ENCODE data around the gene SPATS2L.
A peak's percentile ranks its signal among the peaks of the same experiment; 100 is the strongest.

Gene SPATS2L

DNA sequence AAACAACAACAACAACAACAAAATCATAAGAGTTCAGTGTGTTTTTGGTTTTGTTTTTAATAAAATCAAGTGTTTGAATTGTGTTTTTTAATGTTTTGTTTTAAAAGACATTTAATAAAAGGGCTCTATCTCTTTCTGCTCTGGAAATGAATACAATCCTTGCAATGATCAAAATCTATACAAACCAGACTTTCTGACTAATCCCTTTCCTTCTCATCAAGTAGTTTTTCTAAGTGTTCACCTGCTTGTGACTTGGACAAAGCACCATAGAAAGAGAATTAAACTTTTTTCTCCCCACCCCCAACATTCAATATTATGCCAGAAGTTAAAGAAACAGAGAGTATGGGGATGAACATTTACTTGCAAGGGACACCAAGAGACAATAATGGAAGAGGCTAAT is 142.0 kb downstream of the SPATS2L start:
- ATAC-seq: no peak

DNA sequence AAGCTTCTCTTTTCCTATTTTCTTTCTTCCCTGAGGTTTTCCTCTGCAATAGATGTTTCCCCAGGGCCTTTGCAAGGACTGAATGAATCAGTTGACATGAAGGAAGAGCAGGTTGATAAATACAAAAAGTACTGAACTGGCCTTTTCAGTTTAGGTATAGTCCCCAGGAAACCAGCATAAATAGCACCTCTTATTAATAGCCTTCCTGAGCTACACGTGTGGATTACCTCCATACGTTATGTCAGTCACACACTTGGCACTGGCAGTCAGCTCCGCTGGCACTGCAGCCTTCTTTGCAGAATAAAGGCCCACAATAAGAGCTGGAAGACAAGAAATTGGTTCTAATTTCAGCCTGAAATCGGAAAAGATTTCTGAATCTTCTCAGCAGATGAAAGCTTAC is 142.7 kb downstream of the SPATS2L start:
- ATAC-seq: no peak

- no peak for ATAC-seq
Measured at GRCh38 chr2:200450288-200450687, 143.8 kb downstream of the SPATS2L start.

- ATAC-seq: no peak
Measured at GRCh38 chr2:200451511-200451910, 145.0 kb downstream of the SPATS2L start.

DNA sequence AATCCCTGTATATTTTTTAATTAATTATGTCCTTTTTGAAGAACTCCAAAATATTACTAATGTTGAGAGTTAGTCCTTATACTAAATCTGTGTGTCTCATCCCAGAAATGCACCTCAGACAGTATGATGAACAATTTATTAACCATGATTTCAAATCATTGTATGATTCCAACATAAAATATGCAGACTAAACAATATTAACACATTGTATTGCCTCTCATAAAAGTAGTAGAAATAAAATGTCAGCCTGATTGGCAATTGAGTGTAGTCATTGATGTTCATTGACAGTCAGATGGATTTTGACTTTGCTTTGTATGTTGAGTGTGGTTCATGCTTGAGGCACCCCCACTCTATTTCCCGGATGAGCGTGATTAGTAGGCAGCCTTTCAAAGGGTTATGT is 145.9 kb downstream of the SPATS2L start:
- no peak for ATAC-seq

GRCh38 chr2:200453142-200453852 is 146.8 kb downstream of the SPATS2L start:
- no peak for ATAC-seq

DNA sequence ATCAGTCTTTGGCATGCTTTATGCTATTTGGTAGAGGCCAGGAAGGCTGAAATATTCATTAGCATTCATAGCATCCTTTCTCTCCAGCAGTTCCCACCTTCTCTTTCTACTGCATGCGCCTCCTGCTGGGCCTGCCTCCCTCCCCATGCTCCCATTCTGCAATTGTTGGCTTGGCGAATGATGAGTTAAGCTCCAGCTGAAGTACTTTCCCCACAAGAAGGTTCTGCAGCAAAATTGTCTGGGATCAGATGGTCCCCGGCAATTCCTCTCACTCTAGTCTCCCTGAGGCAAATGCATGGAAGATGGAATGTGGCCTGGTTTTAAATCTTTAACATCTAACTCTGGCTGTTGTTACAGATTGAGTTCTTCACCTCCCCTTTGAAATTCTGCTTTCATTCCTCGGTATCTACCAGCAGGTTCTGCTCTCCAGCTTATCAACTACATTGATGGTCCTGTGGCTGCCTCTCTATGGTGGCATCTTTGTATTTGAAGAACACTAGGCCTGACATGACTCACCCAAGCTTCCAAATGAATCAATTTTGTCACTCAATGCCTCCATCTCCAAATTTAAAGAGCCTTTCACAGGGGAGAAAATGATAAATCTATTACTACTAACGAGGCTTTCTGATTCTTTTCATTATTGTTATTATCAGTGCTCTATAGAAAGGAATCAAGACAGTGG is 147.5 kb downstream of the SPATS2L start:
- ATAC-seq: no peak

GRCh38 chr2:200454927-200455801 is 148.7 kb downstream of the SPATS2L start:
- peak; percentile 88 to 90 for ATAC-seq

DNA sequence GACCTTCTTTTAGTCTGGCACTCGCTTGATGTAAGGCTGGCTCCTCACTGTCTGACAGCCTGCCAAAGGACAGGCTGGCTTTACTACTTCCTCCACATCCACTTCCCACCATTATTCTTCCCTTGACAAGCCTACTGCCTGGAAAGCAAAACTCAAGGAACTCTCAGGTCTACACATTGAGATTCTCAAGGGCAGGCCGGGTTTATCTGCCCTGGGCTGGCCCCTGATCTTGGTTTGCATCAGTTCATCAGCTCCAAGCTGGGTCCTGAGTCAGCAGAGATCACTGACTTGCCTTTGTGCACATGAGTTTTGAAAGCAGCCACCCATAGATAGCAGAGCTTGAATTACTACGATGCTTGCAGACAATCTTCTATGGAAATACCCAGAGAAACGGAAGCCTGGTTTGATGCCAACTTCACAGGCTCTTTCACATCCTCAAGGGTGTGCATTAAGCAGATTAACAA is 149.5 kb downstream of the SPATS2L start:
- peak; percentile 25 to 39 for ATAC-seq

- no peak for ATAC-seq
Measured at GRCh38 chr2:200456567-200456966, 150.1 kb downstream of the SPATS2L start.

DNA sequence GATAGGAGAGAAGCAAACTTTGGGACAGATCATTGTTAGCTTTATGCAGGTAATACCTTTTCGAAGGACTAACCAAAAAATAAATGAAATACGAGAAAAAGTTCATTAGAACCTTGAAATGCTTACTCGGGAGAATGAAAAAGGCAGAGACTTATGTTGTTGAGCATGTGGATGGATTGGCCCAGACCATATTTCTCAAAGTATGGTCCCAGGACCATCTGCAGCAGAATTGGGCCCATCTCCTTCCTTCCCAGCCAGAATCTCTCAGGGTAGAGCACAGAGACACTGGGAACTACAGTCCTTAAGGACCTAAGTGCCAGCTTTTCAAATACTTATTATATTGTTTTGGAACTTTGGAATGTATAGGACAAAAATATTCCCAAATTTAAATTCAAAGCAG is 152.6 kb downstream of the SPATS2L start:
- no peak for ATAC-seq

- no peak for ATAC-seq
Measured at GRCh38 chr2:200461846-200462710, 155.6 kb downstream of the SPATS2L start.

- no peak for ATAC-seq
Measured at GRCh38 chr2:200463452-200463851, 157.0 kb downstream of the SPATS2L start.

- ATAC-seq: peak; percentile 89 to 90
Measured at GRCh38 chr2:200466425-200467418, 160.2 kb downstream of the SPATS2L start.

- ATAC-seq: no peak
Measured at GRCh38 chr2:200467806-200468681, 161.6 kb downstream of the SPATS2L start.

- ATAC-seq: no peak
Measured at GRCh38 chr2:200469708-200470211, 163.3 kb downstream of the SPATS2L start.

GRCh38 chr2:200470230-200470629 is 163.7 kb downstream of the SPATS2L start:
- no peak for ATAC-seq

GRCh38 chr2:200471324-200471848 is 164.9 kb downstream of the SPATS2L start:
- ATAC-seq: peak; percentile 11 to 22

DNA sequence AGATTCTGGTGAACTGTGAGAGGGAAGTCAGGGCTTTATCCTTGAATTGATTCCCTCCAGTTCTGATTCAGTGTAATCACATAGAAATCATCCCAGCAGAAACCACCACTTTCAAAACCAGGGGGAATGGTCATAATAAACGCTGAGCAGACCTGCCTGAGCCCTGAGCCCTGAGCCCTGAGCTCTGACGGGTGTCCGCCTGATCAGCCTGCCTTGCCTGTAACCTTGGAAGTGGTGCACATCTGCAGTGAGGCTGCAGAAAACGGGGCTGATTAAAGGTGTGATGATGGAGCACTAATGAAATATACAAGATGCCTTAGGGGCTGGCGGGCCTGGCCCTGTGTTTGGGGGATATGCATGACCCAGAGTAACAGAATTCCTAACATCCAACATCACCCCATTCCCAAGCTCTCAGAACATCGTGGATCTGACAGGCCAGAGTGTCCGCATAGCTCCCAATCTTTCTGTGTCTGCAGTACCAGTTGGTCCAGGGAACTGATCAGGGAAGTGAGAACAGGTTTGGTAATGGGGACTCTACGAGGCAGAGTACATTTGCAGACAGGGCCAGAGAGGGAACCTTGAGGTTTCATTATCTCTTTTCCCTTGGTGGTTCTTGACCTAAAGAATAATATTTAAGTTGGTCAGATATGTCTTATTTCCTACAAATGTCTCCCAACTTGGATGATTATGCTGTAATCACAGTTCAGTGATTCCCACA is 165.6 kb downstream of the SPATS2L start:
- no peak for ATAC-seq

Data from activated CD4-positive, CD25-positive, alpha-beta regulatory T cell treated with anti-CD3 and anti-CD28 coated beads, Interleukin-2, amount 50 U/mL, for 24 hours (primary cell).